ENCODE measurements around the gene TRPV3. TPM values are rescaled to one million over a fixed set of nuclear protein-coding genes. Genes with fewer than 3 reads are reported as not detected.

Gene TRPV3
- total and polyA plus RNA-seq, 2 of the 13 experiments (the other 11 are each of a cell fraction or from before 2014, with no cell fraction given) = 0.90 to 1.0 TPM

GRCh38 chr17:3566551-3566950 lies 8.9 kb upstream of the TRPV3 start:
- H3K36me3 ChIP-seq (replicated peaks in 1 of 2; ENCODE audit: control insufficient read depth in 1 of 2, insufficient read depth in 2 of 2, low read length in 2 of 2) = peaks cover 11 to 21% of the 10 kb centered on the region in 2 experiments; a peak in 4 of 5 replicates
- H3K4me2 ChIP-seq (ENCODE audit: low read depth, low read length) = no peak overlapping the region
- 100% methylated on average over 7 of the region's 12 CpGs for WGBS (ENCODE audit: low lambda C conversion rate)
- TF ChIP-seq RBM22 (optimal IDR thresholded peaks at IDR 0.05; ENCODE audit: low read length) (no peak), ZNF816 (CRISPR knock-in tag; IDR thresholded peaks at IDR 0.05; ENCODE audit: borderline replicate concordance) (no peak), ZNF547 (CRISPR knock-in tag; IDR thresholded peaks at IDR 0.05) (no peak), KAT8 (CRISPR knock-in tag; IDR thresholded peaks at IDR 0.05) (no peak), ZSCAN12 (CRISPR knock-in tag; IDR thresholded peaks at IDR 0.05) (no peak), NFYC (CRISPR knock-in tag; IDR thresholded peaks at IDR 0.05) (no peak), NFIC (IDR thresholded peaks at IDR 0.05; ENCODE audit: low read length) (no peak), THAP8 (CRISPR knock-in tag; IDR thresholded peaks at IDR 0.05; ENCODE audit: borderline replicate concordance) (no peak), POGK (CRISPR knock-in tag; conservative IDR thresholded peaks at IDR 0.05) (no peak), CERS6 (CRISPR knock-in tag; IDR thresholded peaks at IDR 0.05) (no peak), ZNF510 (CRISPR knock-in tag; IDR thresholded peaks at IDR 0.05; ENCODE audit: low read depth) (no peak)
- no peak for ATAC-seq
- ChIA-PET CTCF (ENCODE audit: low intra/inter-chr PET ratio, low total read pairs) (no interaction called here), POLR2A (no interaction called here)
- no peaks in the 10 kb centered on the region for H3K9me3 ChIP-seq (ENCODE audit: low read length)
- no peak overlapping the region for H3K9ac ChIP-seq (ENCODE audit: insufficient read depth, low read depth, low read length)
- no TSS peak for BruUV-seq (replicated peaks)
- H3K4me3 ChIP-seq (replicated peaks in 1 of 3; ENCODE audit: insufficient read depth in 1 of 3, low read depth in 2 of 3, low read length in 3 of 3) = no peak overlapping the region
- intact Hi-C loops (cut with micrococcal nuclease; ENCODE audit: unreplicated experiment) (no loop called here), in situ Hi-C loops (cut with HindIII; ENCODE audit: extremely low pct_ligation_motif_present, low pct_unique_long_range_greater_than_20kb) (no loop called here)
- H4K20me1 ChIP-seq (ENCODE audit: insufficient read depth, low read length) = no peaks in the 10 kb centered on the region
- no peak for FAIRE-seq
- H3K27ac ChIP-seq (ENCODE audit: extremely low read length, insufficient read depth, low read length) = no peak overlapping the region
- DNase-seq (ENCODE audit: low spot score) = no peak
- H3K4me1 ChIP-seq (ENCODE audit: insufficient read depth, low read length) = no peaks in the 10 kb centered on the region
- H3K79me2 ChIP-seq (ENCODE audit: insufficient read depth, low read length) = no peaks in the 10 kb centered on the region
- H3K27me3 ChIP-seq (ENCODE audit: control insufficient read depth in 1 of 2, insufficient read depth in 2 of 2, low read length in 2 of 2) = no peaks in the 10 kb centered on the region
- no peak overlapping the region for H2AFZ ChIP-seq (ENCODE audit: low read length)
